ENCODE results near the gene NCAPD2.
"Not testable (repeated sequence)": the region's sequence is repeated elsewhere in the genome, so short reads cannot be mapped to it uniquely, and the experiment has no call there.

- not testable (repeated sequence) for TF ChIP-seq EZH2phosphoT487 (conservative IDR thresholded peaks at IDR 0.05; ENCODE audit: low read length); CTCF (IDR thresholded peaks at IDR 0.05; ENCODE audit: insufficient read depth, low read length, poor library complexity, severe bottlenecking)
Measured at GRCh38 chr12:6490673-6491072, 3.2 kb upstream of the NCAPD2 start.
